OCI-LY1 (cell line): Measurements from ENCODE around the gene CACNA1H.
"Not testable (repeated sequence)": the region's sequence is repeated elsewhere in the genome, so short reads cannot be mapped to it uniquely, and the experiment has no call there.

Experiments
- H2AFZ ChIP-seq: fragments of 200-600 bp; sonication (generic), shearing (Covaris generic); 2 replicates; pipeline ENCODE4 v1.6.0; 2014; ENCODE audit warnings: antibody characterized with exemption, mild to moderate bottlenecking, low read length
- H3F3A ChIP-seq: fragments of 200-600 bp; sonication (generic), shearing (Covaris generic); 2 replicates; pipeline ENCODE4 v1.6.0; 2014; ENCODE audit warnings: mild to moderate bottlenecking, antibody characterized with exemption, low read length, moderate library complexity; ENCODE audit not compliant: insufficient read depth
- H3K27ac ChIP-seq: fragments of 200-600 bp; sonication (generic); 2 replicates; pipeline ENCODE4 v1.5.1; 2014; ENCODE audit warnings: low read length, mixed run types, mild to moderate bottlenecking, low read depth; ENCODE audit not compliant: poor library complexity, severe bottlenecking
- H3K27me3 ChIP-seq: fragments of 200-600 bp; sonication (generic); 2 replicates; pipeline ENCODE4 v1.6.0; 2014; ENCODE audit warnings: antibody characterized with exemption, mild to moderate bottlenecking, low read length, moderate library complexity; ENCODE audit not compliant: insufficient read depth
- H3K36me3 ChIP-seq: fragments of 200-600 bp; sonication (generic); 2 replicates; pipeline ENCODE4 v1.6.1; 2014; ENCODE audit warnings: mild to moderate bottlenecking, antibody characterized with exemption, low read length, moderate library complexity, mixed read lengths; ENCODE audit not compliant: insufficient read depth
- H3K4me1 ChIP-seq: fragments of 200-600 bp; sonication (generic); 2 replicates; pipeline ENCODE4 v1.5.1; 2014; ENCODE audit warnings: mild to moderate bottlenecking, low read length, moderate library complexity; ENCODE audit not compliant: insufficient read depth, severe bottlenecking
- H3K4me2 ChIP-seq: fragments of 200-600 bp; sonication (generic), shearing (Covaris generic); 2 replicates; pipeline ENCODE4 v1.6.1; 2014; ENCODE audit warnings: low read length
- H3K4me3 ChIP-seq: fragments of 200-600 bp; sonication (generic); 2 replicates; pipeline ENCODE4 v1.5.1; 2014; ENCODE audit warnings: low read length, low read depth, mild to moderate bottlenecking, mixed read lengths; ENCODE audit not compliant: poor library complexity, severe bottlenecking
- H3K79me2 ChIP-seq: fragments of 200-600 bp; shearing (Covaris generic); 2 replicates; pipeline ENCODE4 v1.6.1; 2016; ENCODE audit warnings: mixed run types, low read length, mixed read lengths; ENCODE audit not compliant: insufficient read depth
- H3K9ac ChIP-seq: fragments of 200-600 bp; sonication (generic), shearing (Covaris generic); 2 replicates; pipeline ENCODE4 v1.6.1; 2014; ENCODE audit warnings: mild to moderate bottlenecking, low read length, mixed read lengths
- H3K9me2 ChIP-seq: fragments of 200-600 bp; sonication (generic), shearing (Covaris generic); 2 replicates; pipeline ENCODE4 v1.6.1; 2014; ENCODE audit warnings: low read depth, mild to moderate bottlenecking, low read length, mixed read lengths
- H3K9me3 ChIP-seq: fragments of 200-600 bp; shearing (Covaris generic); 2 replicates; pipeline ENCODE4 v1.6.1; 2014; ENCODE audit warnings: low read length, mixed read lengths
- H4K20me1 ChIP-seq: fragments of 200-600 bp; sonication (generic), shearing (Covaris generic); 2 replicates; pipeline ENCODE4 v1.6.0; 2016; ENCODE audit warnings: mild to moderate bottlenecking, low read length; ENCODE audit not compliant: insufficient read depth
- EZH2 ChIP-seq: fragments of 200-600 bp; sonication (generic), shearing (Covaris generic); IDR thresholded peaks from 2 replicates; pipeline ENCODE4 v1.8.0; 2017; ENCODE audit warnings: borderline replicate concordance, mixed run types, mild to moderate bottlenecking, antibody characterized with exemption, low read length, moderate library complexity, mixed read lengths
- TF ChIP-seq, protein P1 (sequence below): fragments of 200-600 bp; sonication (generic), shearing (Covaris generic); IDR thresholded peaks from 2 replicates; pipeline ENCODE4 v1.5.1; 2017; ENCODE audit warnings: mild to moderate bottlenecking, antibody characterized with exemption, low read length, moderate library complexity, mixed read lengths

The CACNA1H gene

GRCh38 chr16:1241081-1241480 is 88.2 kb downstream of the CACNA1H start:
- H3K9me2 ChIP-seq, result not testable (repeated sequence)

DNA sequence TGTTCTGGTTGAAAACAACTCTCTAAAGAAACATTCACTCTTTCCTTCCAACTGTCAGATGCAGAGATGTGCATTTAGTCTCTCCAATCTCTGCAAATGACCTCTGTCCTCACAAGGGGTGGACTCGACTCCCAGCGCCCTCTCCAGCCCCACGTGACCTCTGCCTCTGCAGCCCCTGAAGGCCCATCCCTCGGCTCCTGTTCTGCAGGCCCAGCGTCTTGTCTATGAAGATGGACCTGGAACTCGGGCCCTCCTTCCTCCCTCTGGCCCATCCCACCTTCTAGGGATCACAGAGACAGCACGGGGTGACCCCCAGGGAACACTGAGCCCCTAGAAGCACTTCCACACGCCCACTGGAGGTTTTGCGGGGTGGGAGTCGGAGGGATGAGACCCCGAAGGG is 90.5 kb downstream of the CACNA1H start:
- H3F3A ChIP-seq, H4K20me1 ChIP-seq, H3K36me3 ChIP-seq, H3K4me3 ChIP-seq, H3K27ac ChIP-seq, H2AFZ ChIP-seq, H3K79me2 ChIP-seq, H3K4me1 ChIP-seq, H3K4me2 ChIP-seq, H3K9ac ChIP-seq, H3K9me3 ChIP-seq, H3K27me3 ChIP-seq, H3K9me2 ChIP-seq: not testable (repeated sequence)

More at GRCh38 chr16:1241081-1241480, 88.2 kb downstream of the CACNA1H start:
- not testable (repeated sequence) for H3K9me3 ChIP-seq, H3K4me1 ChIP-seq, H3K4me3 ChIP-seq, H3F3A ChIP-seq, H3K4me2 ChIP-seq, H3K36me3 ChIP-seq, H4K20me1 ChIP-seq, H3K79me2 ChIP-seq, H3K9ac ChIP-seq, H3K27me3 ChIP-seq, H3K27ac ChIP-seq, H2AFZ ChIP-seq

- not testable (repeated sequence) for H3K9ac ChIP-seq, H3K4me1 ChIP-seq, H3K27ac ChIP-seq, H3K9me2 ChIP-seq, H2AFZ ChIP-seq, H3K36me3 ChIP-seq, H3F3A ChIP-seq, H3K4me3 ChIP-seq, H3K9me3 ChIP-seq, H3K79me2 ChIP-seq, H3K27me3 ChIP-seq, H3K4me2 ChIP-seq, H4K20me1 ChIP-seq
These were observed 91.3 kb downstream of the CACNA1H start for GRCh38 chr16:1243907-1244850.

DNA sequence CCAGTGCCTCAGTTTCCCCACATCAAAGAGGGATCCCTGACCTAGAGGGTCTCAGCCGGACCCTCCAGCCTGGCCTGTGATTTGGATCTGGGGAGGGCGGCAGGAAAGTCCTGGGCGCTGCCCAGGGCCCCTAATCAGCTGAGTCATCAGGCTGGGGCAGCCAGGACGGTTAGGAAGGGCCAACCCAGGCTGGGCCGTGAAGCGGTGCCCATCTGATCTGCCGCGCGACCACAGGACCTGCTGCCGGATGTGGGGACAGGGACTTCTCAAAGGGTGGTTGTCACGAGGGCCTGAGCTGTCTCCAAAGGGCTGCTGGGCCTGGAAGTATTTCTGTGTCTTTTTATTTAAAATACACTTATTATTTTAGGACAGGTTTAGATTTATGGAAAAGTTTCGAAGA is 92.0 kb downstream of the CACNA1H start:
- no peaks in the 10 kb centered on the region for H3K36me3 ChIP-seq
- no peaks in the 10 kb centered on the region for H4K20me1 ChIP-seq

More for the DNA sequence above, 92.0 kb downstream of the CACNA1H start:
- Histone ChIP-seq H3K27ac (no peak overlapping the region), H3K27me3 (no peaks in the 10 kb centered on the region; the same call in 1 of the 2 replicates), H3K79me2 (no peaks in the 10 kb centered on the region), H3F3A (no peaks in the 10 kb centered on the region), H3K4me1 (no peaks in the 10 kb centered on the region), H3K9me3 (no peaks in the 10 kb centered on the region), H3K9me2 (no peaks in the 10 kb centered on the region), H2AFZ (no peak overlapping the region), H3K9ac (no peak overlapping the region), H3K4me3 (no peak overlapping the region), H3K4me2 (no peak overlapping the region)
- TF ChIP-seq, protein P1, sequence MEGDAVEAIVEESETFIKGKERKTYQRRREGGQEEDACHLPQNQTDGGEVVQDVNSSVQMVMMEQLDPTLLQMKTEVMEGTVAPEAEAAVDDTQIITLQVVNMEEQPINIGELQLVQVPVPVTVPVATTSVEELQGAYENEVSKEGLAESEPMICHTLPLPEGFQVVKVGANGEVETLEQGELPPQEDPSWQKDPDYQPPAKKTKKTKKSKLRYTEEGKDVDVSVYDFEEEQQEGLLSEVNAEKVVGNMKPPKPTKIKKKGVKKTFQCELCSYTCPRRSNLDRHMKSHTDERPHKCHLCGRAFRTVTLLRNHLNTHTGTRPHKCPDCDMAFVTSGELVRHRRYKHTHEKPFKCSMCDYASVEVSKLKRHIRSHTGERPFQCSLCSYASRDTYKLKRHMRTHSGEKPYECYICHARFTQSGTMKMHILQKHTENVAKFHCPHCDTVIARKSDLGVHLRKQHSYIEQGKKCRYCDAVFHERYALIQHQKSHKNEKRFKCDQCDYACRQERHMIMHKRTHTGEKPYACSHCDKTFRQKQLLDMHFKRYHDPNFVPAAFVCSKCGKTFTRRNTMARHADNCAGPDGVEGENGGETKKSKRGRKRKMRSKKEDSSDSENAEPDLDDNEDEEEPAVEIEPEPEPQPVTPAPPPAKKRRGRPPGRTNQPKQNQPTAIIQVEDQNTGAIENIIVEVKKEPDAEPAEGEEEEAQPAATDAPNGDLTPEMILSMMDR, result no peak
- no peak for TF ChIP-seq EZH2
